GM21723 (cell line): Measurements from ENCODE around the gene CHST8.

Experiments
- ATAC-seq: cut with Tn5 transposase; IDR thresholded peaks from one replicate; pipeline ENCODE4 v1.9.1; 2021; ENCODE audit warnings: mild to moderate bottlenecking, moderate library complexity; ENCODE audit not compliant: unreplicated experiment

The CHST8 gene

DNA sequence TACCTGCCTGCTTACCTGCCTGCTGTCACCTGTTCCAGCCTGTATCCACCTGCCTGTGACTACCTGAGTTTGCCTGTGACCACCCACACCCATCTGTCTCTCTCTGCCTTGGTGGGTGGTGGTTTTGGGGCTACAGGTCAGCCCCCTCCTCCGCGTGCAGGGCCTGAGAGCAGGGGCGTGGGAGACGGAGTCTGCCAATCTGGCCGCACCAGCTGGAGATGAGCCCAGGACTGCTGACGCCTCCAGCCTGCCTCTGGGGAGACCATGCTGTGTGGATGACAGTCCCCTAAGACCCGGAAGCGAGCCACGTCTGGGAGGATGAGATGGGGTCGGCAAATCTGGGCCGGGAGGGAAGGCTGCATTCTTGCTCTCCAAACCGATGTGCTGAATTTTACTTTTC lies 159.0 kb downstream of the CHST8 start:
- ATAC-seq = no peak

DNA sequence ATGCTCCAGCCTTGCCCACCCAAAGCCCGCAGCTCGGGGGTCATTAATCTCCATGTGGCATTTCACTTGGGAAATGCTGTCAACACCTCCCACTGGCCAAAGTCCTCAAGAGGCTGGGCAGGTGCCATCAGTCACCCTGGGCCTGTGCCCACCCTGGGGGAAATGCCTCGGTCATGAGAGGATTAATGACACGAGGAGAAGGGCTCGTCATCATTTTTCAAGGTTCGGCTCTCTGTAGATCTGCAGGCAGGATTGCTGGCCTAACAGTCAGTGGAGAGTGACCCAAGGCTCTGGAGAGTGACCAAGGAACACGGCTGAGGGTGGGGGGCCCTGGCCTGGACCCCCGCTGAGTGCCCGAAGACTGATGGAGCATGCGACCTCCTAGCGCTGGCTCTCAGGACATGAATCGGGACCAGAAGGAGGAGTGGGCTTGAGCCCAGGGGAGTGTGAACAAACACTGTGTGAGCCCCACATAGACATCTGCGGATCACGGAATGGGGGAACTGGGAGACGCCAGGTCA lies 159.7 kb downstream of the CHST8 start:
- no peak for ATAC-seq

DNA sequence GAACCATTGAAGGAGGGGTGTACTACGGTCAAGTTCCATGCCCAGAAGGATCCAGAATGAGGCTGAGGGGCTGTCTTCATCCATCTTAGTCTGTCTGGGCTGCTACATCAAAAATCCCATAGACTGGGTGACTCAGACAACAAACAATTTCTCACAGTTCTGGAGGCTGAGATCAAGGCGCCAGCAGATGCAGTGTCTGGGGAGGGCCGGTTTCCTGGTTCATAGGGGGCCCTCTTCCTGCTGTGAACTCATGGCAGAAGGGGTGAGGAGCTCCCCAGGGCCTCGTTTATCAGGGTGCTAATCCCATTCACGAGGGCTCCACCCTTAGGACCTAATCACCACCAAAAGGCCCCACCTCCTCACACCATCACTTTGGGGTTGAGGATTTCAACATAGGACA lies 160.2 kb downstream of the CHST8 start:
- ATAC-seq = no peak

DNA sequence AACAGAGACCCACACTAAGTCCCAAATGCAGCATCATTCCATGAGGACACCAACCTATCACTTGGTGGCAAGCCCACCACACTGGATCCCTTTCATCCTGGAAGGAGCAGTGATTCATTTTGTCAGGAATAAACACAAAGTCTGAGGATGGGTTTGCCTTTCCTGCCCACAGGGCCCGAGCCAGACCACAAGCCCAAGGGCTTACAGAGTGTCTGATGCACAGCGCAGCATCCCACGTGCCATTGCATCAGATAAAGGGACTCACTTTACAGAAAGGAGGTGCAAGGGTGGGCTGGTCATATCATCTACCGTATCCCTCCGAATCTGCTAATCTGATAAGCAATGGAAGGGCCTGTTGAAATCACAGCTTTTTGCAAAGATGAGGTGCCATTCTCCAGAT lies 162.7 kb downstream of the CHST8 start:
- no peak for ATAC-seq

DNA sequence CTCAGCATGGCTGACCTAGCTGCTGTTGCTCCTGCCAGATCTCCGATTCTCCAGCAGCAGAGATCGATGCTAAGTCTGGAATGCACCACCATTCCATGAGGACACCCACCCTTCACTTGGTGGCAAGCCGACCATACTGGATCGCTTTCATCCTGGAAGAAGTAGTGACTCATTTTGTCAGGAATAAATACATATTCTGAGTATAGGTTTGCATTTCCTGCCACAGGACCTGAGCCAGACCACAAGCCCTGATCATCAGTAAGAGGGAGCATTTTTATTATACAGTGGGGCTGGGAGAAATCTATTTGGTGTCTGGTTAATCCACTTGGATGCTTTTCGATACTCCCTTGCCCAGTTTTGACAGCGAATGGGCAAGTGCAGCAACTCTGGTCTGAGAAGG lies 164.0 kb downstream of the CHST8 start:
- ATAC-seq = no peak

DNA sequence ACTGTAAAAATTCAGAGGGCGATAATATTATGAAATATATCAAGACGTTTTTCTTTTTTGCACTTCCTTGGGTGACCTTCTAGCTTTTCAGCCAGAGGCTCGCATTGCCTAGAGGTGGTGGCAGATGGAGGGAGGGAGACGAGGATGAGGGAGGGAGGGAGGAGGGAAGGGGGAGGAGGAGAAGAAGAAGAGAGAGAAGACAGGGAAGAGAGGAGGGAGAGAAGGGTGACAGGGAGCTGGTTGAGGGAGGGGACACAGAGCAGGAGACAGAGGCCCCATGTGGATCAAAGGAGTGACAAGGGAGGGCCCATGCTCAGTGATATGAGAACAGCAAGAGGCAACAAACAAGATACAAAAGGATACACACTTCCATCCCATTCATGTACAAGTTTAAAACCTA lies 166.9 kb downstream of the CHST8 start:
- ATAC-seq = no peak

DNA sequence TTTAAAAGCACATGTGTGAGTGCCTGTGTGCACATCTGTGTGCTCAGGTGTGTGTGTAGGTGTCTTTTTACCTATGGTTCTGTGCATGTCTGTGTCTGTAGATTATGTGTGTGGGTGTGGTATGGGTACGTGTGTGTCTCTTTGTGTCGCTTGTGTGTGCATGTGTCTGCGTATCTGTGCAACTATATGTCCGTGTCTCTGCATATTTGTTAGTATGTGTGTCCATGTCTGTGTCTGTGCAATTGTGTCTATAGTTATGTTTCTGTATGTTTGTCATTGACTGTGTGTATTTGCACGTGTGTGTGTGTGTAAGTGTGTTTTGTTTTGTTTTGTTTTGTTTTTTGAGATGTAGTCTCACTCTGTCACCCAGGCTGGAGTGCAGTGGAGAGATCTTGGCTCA lies 167.6 kb downstream of the CHST8 start:
- no peak for ATAC-seq

DNA sequence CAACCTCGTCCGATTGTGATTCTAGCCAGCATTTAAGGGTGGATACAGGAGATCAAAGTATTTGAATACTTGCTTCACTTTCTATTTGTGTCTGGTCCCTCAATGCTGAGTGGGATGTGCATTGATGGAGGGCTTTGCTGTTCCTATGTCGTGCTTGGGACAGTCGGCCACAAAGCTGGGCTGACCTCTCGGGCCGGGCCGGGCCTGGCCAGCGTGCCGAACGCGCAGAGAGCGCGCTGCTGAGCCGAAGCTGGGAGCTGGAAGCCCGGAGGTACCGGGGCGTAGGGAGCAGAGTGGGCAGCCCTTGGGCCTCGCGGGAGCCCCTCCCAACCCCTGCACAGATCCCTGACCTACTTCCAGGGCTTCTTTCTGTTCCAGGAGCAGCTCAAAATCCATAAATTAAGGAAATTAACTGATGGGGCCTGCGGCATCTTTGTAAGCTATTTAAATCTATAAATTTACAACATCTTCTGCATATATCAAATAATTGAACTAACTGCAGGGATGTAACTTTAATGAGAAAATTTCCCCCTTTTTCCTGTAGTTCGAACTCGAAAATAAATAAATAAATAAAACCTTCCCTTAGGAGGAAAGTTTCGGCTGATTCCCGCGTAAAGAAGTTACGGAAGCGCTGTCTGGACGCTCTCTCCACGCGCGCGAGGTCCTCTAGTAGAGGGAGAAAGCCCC lies 173.1 kb downstream of the CHST8 start:
- no peak for ATAC-seq

DNA sequence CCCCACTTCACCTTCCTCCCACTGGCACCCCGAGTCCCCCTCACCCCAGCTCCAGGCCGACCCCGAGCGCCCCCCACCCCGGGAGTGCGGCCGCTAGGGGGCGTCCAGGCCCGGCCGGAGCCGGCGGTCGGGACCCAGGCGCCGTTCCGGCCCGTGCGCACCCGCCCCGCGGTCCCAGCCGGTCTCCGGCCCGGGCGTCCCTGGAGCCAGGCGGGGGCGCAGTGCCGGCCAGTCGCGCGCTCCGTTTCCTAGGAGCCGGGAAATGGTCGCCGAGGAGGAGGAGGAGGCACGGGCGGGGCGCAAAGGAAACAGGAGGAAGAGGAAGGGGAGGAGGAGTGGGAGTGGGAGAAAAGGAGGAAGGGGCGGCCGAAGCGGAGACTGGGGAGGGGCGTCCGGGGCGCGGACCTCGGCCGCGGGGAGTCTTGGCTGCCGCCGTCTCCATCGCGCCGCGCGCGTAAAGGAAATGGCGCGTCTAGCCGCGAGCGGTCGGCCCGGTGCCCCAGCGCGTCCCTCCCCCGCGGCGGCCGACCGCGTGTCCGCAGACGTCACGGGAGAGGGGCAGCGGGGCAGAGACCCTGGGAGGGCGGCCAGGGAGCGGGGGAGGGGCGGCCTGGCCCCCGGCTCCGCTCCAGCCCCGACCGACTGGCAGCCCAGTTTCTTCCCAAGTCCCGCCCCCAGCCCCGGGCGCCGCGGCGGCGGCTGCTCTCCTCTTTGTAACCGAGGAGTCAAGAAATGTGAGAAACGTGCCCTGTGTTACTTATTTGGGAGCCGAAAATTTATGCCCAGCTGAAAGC lies 173.8 kb downstream of the CHST8 start:
- ATAC-seq = no peak

DNA sequence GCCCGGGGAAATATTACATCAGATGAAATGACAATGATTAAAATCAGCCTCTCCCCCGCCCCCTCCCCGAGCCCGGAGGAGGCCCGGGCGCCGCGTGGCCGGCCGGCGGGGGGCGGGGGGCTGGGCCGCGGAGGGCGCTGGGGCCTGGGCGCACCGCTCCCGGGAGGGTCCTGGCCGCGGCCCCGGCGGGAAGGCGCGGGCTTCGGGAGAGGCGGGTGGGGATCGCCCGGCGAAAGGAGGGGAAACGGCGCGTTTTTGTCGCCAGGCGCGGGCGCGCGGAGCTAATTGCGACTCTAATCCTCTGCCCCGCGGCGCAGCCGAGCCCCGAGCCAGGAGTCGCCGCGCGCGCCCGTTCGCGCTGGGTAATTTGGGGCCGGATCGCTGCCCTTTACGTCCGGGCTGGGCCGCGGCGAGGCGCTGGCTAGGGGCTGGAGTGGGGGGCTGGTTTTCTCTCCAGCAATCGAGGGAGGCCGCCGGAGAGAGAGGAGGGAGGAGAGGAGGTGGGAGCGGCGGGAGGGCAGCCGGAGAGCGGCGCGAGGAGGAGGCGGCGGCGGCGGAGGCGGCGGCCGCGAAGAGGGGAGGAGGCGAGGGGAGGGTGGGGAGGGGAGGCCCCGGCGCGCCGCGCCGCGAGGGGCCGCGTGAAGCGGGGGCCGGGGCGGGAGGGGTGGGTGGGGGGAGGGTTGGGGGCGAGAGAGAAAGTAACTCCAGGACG lies 174.6 kb downstream of the CHST8 start, which contains the start of gene KCTD15:
Gene KCTD15 (plus strand): TSS at position 707 of the 712 bp plus-strand sequence. CDS start 3,585 bp downstream, outside the sequence.
- no peak for ATAC-seq

DNA sequence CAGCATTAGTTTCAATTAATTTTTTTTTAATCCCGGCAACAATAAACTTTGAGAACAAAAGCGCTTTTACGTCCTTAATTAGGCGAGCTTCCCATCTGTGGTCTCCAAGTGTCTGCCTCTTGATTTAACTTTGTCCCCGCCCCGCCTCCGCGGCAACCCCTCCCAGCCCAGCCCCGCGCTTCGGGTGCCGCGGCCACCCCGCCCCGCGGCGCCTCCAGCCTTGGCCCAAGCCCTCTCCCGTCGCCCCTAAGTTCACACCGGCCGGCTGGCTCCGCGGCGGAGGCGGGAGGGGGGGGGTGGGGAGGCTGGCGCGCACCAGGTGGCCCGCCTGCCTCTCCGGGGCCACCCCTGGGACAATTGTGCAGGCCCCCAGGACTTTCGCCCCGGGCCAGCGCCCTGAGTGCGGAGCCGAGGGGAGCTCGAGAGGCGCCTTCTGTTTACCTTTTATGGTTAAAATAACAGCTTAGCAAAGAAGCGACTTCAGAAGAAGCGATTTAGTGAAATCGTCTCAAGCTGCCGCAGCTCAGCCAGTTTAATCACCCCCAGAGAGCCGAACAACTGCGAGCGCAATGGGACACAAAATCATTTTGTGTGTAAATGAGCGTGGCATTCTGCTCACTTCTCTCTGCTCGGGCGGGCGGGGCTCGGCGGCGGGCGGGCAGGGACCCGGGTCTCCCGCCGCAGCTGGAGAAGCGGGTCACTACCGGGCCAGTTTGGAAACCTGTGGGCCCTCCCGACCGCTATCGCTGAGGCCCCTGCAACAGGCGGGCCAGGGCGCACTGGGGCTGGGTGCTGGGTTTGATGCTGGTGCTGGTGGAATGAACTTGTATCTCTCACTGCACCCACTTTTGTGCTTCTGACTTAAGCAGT lies 176.3 kb downstream of the CHST8 start:
- no peak for ATAC-seq

DNA sequence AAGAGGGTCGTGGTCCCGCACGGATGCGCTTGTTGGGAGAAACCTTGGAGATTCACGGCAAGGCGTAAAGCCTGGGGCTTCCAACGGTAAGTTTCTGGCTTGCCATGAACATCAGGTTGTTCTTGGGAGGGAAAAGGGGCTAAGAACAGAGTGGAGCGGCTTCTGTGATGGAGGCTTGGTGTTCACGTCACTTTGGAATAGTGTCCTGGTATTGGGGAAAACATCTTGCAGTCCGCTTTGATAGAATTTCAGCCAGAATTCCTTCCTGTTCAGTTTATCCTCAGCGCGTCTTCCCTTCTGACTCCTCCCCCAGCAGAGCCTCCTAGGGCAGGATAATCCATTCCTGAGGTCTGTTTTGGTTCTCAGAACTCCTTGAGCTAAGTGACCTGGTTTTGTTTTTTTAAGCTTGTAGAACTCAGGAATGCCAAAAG lies 176.9 kb downstream of the CHST8 start:
- no peak for ATAC-seq

DNA sequence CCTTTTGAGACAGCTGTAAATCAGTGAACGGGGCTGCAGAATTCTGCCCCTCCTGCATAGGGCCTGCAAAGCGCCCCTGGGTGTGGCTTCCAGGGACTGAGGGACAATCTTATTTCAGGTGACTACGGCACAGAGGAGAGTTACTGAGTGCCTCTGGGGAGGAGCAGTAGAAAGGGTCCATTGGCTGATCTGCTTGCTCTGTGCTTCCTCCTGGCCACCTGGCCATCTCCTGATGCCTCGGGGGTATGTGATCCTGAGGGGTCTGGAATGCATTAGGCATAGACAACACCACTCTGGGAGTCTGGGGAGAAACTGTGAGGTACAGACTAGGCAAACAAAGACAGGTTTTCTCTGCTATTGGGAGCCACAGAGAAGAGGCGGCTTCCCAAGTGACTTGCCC lies 177.7 kb downstream of the CHST8 start:
- ATAC-seq = no peak

DNA sequence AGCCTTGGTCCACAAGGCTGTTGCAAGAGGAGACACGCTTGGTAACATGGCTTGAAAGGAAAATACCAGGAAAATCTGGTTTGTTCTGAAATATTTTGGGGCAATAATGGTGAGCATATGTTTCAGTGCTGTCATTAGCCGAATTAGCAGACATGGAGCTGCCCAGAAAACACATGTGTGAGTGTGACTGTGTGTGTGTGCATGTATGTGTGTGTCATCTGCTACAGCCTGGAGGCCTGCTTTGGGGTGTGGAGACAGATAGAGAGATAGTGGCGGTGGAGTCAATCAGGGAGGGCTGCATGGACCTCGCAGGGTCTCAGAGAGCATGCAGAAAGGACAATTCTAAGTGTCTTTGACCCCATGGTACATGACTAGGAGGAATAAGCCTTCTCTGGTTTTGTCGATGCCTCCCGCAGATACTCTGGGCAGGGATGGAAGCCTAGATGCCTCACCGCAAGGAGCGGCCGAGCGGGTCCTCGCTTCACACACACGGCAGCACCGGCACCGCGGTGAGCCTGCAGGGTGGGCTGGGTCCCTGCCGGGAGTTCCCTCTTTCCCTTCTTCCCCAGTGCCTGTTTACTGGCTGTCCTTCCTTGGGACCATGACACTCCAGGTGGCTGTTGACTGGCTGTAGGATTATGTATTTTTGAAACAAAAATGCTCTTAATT lies 178.4 kb downstream of the CHST8 start:
- ATAC-seq = no peak

DNA sequence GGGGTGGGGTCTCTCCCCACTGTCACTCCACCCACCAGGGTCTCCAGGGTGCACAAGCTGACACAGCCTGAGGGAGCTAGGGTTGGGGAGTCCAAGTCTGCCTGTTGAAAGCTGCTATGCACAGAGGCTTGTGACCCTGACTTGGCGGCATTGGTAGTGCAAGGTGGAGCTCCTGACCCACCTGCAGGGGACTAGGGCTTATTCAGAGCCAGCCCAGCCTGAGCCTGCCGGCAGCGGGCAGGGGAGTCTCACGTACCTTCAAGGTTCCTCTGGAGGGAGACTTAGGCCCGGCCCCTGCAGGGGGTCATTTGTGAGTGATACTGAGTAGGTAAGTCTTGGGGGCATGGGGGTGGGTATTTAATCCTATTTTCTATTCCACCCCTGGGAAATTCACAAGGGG lies 179.7 kb downstream of the CHST8 start:
- ATAC-seq = no peak

DNA sequence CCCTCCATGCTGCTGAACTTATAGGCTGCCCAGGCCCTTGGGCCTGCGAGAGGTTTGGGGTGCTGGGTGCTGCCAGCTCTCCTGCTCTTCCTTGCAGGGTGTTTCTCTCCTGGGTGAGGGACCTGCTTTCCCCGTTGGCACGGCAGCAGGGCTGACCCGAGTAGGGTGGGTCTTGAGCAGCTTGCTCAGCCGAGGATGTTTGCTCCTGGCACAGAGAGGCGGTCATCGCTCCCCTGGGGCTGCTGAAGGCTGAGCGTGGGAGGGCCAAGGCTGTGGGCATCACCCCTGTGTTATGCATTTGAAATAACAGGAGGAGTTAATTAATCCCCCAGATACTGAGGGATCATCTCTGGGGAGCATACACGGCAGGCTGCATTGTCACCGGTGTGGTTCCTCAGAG lies 180.2 kb downstream of the CHST8 start:
- no peak for ATAC-seq

DNA sequence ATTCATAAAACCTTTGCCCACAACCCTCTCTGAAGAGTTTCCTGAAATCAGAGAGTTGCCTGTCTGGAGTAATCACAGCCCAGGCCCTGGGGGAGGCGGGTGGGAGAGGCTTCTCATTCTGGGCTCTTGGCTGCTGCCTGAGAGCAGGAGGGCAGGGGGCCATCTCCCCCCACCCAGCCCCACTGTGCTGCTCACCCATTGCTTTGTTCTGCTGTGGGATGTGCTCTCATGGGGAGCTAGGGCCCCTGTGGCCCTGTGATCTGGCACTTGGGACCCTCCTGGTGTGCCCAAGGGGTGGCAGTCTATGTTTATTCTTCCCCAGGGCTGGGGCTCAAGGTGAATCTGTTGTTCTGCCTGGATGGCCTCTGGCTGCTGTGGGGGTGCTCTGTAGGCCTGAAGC lies 181.0 kb downstream of the CHST8 start:
- ATAC-seq = no peak

DNA sequence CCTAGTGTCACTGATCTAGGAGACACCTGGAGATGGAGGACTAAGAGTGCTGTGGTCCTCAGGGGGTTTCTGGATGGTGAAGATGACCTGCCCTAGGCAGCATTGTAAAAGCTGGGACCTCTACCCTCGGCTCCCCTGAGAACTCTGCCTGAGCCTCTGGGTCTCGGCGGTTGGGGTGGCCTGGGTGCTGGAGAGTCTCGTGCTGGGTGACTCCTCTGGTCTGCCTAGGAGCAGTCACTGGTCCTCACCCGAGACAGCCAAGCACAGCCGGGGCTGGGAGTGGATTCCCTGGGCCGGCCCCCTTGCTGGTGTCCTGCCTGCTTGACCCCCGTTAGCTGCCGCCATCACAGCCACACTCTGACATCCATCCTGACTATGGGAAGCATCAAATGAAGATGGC lies 181.6 kb downstream of the CHST8 start:
- no peak for ATAC-seq

DNA sequence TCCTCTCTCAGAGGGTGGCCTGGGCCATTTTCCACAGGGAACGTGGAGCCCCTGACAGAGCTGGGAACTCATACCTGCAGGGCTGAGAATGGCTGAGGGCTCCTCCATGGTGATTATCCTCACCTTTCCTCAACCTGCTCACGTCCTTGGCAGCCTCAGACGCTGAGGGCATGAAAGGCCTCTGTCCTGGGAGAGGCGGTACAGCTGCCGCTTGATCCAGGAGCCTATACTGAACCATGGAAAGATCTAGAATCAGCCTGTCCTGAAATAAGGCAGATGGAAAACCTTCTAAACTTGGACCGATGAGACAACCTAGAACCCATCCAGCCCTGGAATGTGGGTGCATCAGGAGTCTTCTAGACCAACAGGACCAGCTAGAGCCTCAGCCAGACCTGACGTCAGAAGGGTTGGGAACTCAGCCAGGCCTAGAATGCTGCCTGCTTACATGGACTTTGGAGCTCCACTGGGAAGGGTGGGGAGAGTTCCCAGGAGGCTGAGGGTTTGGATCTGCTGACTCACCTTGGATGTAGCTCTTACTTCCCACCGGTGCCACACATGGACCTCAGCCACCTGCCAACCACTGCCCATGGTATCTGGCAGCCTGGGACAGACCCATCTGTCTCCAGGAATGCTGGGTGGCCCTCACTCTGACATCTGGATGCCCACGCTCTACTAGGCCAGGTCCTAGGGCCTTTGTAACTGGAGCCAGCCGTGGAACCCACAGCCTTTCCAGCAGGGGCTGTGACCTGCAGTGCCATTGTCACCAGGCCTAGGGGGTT lies 182.5 kb downstream of the CHST8 start:
- ATAC-seq = no peak
